GM12878 (cell line): Measurements from ENCODE around the gene NHLRC4. TPM values are rescaled to one million over a fixed set of nuclear protein-coding genes. Genes with fewer than 3 reads are reported as not detected.
A peak's percentile ranks its signal among the peaks of the same experiment; 100 is the strongest.

ENCODE experiments used
- ATAC-seq: fragments of 200-7000 bp; cut with Tn5 transposase; 3 replicates; pipeline ENCODE4 v1.9.1; 2020; ENCODE audit warnings: mild to moderate bottlenecking, moderate library complexity
- BruUV-seq: library from RNA; stranded (reverse); fragments of 400-500 nt; replicated peaks from 2 replicates; lab custom pipeline; 2021; lab: Mats Ljungman, UMichigan
- CTCF ChIA-PET: fragments of 300-600 bp; sonication (Branson Sonifier 250); formaldehyde crosslinking; extraction: SDS; loops from one replicate; lab custom pipeline; 2021; ENCODE audit warnings: inconsistent platforms; lab: Yijun Ruan, JAX
- POLR2A ChIA-PET: fragments of 350-600 bp; formaldehyde crosslinking; extraction: SDS; loops from one replicate; lab custom pipeline; 2021; ENCODE audit warnings: inconsistent platforms; lab: Charles Lee
- RAD21 ChIA-PET: fragments of 300-600 bp; sonication (Branson Sonifier 250); formaldehyde crosslinking; loops from one replicate; lab custom pipeline; 2023; ENCODE audit warnings: antibody characterized with exemption; ENCODE audit not compliant: unreplicated experiment; lab: Charles Lee
- SMC1A ChIA-PET: fragments of 300-600 bp; sonication (Branson Sonifier 250); formaldehyde crosslinking; loops from one replicate; lab custom pipeline; 2023; ENCODE audit not compliant: unreplicated experiment, uncharacterized antibody; lab: Charles Lee
- DNase-seq: peaks from one replicate; pipeline ENCODE4 v3.0.0-alpha.2; 2011; ENCODE audit warnings: low read depth, low spot score
- FAIRE-seq: peaks from 3 replicates; lab custom pipeline; 2011; peaks lifted over from hg19 to GRCh38; lab: Jason Lieb, UNC
- H2AFZ ChIP-seq: 2 replicates; pipeline ENCODE4 v1.6.0; 2011; ENCODE audit warnings: low read depth, low read length, control low read depth; ENCODE audit not compliant: control insufficient read depth
- H3K27ac ChIP-seq: 2 replicates; pipeline ENCODE4 v1.5.1; 2011; ENCODE audit warnings: control low read depth; ENCODE audit not compliant: control insufficient read depth, insufficient read depth
- H3K27me3 ChIP-seq, 2 experiments: replicated peaks in 1 of 2; 2 replicates each; pipeline versions ENCODE4 v1.6.0 to v1.6.1; 2011; ENCODE audit warnings: low read length in 1 of 2; ENCODE audit not compliant: control insufficient read depth in 2 of 2, insufficient read depth in 2 of 2
- H3K36me3 ChIP-seq, 2 experiments: 2 replicates each; pipeline ENCODE4 v1.5.1; 2011; ENCODE audit warnings: low read length in 1 of 2; ENCODE audit not compliant: control insufficient read depth in 2 of 2, insufficient read depth in 2 of 2
- H3K4me1 ChIP-seq: 2 replicates; pipeline ENCODE4 v1.6.1; 2011; ENCODE audit warnings: mild to moderate bottlenecking, low read length, moderate library complexity, mixed read lengths; ENCODE audit not compliant: control insufficient read depth, insufficient read depth
- H3K4me2 ChIP-seq: 2 replicates; pipeline ENCODE4 v1.6.0; 2011; ENCODE audit warnings: control low read depth; ENCODE audit not compliant: control insufficient read depth, insufficient read depth
- H3K4me3 ChIP-seq: fragments of 200-600 bp; sonication (generic); 2 replicates; pipeline ENCODE4 v1.5.1; 2016
- H3K79me2 ChIP-seq: 2 replicates; pipeline ENCODE4 v1.6.0; 2011; ENCODE audit warnings: low read length; ENCODE audit not compliant: control insufficient read depth, insufficient read depth
- H3K9ac ChIP-seq: 2 replicates; pipeline ENCODE4 v1.8.0; 2011; ENCODE audit warnings: low read length, control low read depth, mixed read lengths; ENCODE audit not compliant: control insufficient read depth, insufficient read depth
- H3K9me3 ChIP-seq: replicated peaks from 3 replicates; pipeline ENCODE4 v1.5.1; 2011; ENCODE audit warnings: mild to moderate bottlenecking, low read length; ENCODE audit not compliant: control insufficient read depth, insufficient read depth
- H4K20me1 ChIP-seq: 2 replicates; pipeline ENCODE4 v1.6.0; 2011; ENCODE audit not compliant: control insufficient read depth, insufficient read depth
- BRCA1 ChIP-seq: IDR thresholded peaks from 2 replicates; pipeline ENCODE4 v1.6.1; 2011; ENCODE audit warnings: low read depth, low read length, improper control_type of control experiment
- HDAC6 ChIP-seq: fragments of 200-600 bp; sonication (generic); IDR thresholded peaks from one replicate; pipeline ENCODE4 v1.8.0; 2017; ENCODE audit warnings: antibody characterized with exemption; ENCODE audit not compliant: unreplicated experiment
- MTA2 ChIP-seq: fragments of 450-650 bp; IDR thresholded peaks from 2 replicates; pipeline ENCODE4 v1.6.1; 2016; ENCODE audit warnings: low read depth, mild to moderate bottlenecking, moderate library complexity
- POLR2A ChIP-seq: IDR thresholded peaks from 2 replicates; pipeline ENCODE4 v1.6.1; 2011; ENCODE audit warnings: low read depth, mild to moderate bottlenecking, low read length
- STAT3 ChIP-seq: IDR thresholded peaks from 2 replicates; pipeline ENCODE4 v1.6.1; 2011; ENCODE audit warnings: low read depth, low read length, improper control_type of control experiment
- SUZ12 ChIP-seq: fragments of 200-600 bp; sonication (generic); IDR thresholded peaks from one replicate; pipeline ENCODE4 v1.6.1; 2018; ENCODE audit warnings: antibody characterized with exemption, mild to moderate bottlenecking; ENCODE audit not compliant: unreplicated experiment
- whole genome bisulfite sequencing: methylation state at CpG from one replicate; pipeline ENCODE4 v1.1.6; 2016; ENCODE audit warnings: low lambda C conversion rate; ENCODE audit not compliant: insufficient replicate concordance, insufficient coverage; ENCODE audit errors: missing lambda C conversion rate; 5-methylcytosine and 5-hydroxymethylcytosine counted together
- in situ Hi-C: fragments of 300-500 bp; cut with MboI; formaldehyde crosslinking; loops from 9 replicates; pipeline ENCODE4 v1.14.3; 2018; ENCODE audit warnings: mixed read lengths
- intact Hi-C: fragments of 100-400 bp; cut with micrococcal nuclease; formaldehyde crosslinking; loops from one replicate; pipeline ENCODE4 v1.14.2; 2022; ENCODE audit not compliant: unreplicated experiment
- polyA plus RNA-seq, 11 experiments: library from polyadenylated mRNA; depleted of rRNA in 4 of 11; unstranded in 6 of 11; stranded (reverse) in 5 of 11; fragments of >200 nt; fragmentation: Nextera tagmentation in 4 of 11; fragmentation: Illumina TruSeq in 1 of 11; extraction: Ambion mirVana in 4 of 11; extraction: Trizol in 1 of 11; gene quantifications; 1 replicate in 1 of 11; 2 replicates in 10 of 11; pipeline versions ENCODE4 v1.2.1 to v1.2.3, GENCODE V29; 2011 to 2016; ENCODE audit warnings: inconsistent platforms in 2 of 11, missing spikeins in 2 of 11, low read depth in 1 of 11
- total RNA-seq, 4 experiments: library from RNA; depleted of rRNA in 3 of 4; stranded (reverse); fragments of >200 nt in 3 of 4; fragmentation: Illumina TruSeq in 1 of 4; extraction: Trizol in 1 of 4; gene quantifications; 2 replicates each; pipeline versions ENCODE4 v1.2.1 to v1.2.3, GENCODE V29; 2013 to 2021
- TF ChIP-seq, protein P1 (sequence below): fragments of 450-650 bp; IDR thresholded peaks from 2 replicates; pipeline ENCODE4 v1.6.1; 2017; ENCODE audit warnings: antibody characterized with exemption, mild to moderate bottlenecking, moderate library complexity
- TF ChIP-seq, protein P2 (sequence below): IDR thresholded peaks from 2 replicates; pipeline ENCODE4 v1.6.1; 2012; ENCODE audit warnings: low read depth, low read length, improper control_type of control experiment

Gene NHLRC4
- total and polyA plus RNA-seq, 10 of the 15 experiments (the other 5 are each of a cell fraction or from before 2014, with no cell fraction given): 0.07 to 1.1 (median 0.57) TPM; not detected in 3

DNA sequence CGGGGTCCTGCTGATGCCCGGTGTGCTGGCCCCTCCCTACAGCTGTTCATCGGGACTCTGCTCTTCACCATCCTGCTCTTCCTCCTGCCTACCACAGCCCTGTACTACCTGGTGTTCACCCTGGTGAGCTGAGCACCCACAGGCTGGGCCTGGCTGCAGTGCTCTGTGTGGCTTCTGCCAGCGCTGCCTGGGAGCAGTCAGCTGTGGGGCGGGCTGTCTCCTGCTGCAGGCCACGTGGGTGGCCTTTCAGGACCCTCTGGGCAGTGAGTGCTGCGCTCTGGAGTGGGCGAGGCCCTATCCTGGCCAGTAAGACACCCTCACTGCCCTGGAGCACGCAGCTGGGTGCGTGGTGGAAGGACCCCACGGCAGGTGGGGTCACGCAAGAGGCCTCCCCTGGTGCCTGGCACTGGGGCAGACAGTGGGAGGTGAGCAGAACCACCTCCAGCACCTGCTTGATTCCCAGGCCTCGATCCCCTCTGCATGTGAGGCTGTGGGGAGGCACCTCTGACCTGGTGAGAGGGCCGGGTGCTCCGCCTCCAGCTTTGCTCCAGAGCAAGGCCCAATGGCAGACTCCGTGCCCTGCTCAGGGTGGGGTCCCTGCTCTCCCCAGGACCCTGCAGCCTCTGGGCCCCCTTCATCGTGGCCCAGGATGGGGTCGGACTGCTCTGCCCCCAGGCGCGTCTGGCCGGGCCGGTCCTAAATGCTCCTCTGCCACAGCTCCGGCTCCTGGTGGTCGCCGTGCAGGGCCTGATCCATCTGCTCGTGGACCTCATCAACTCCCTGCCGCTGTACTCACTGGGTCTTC, 13.5 kb downstream of the NHLRC4 start (continued):
- TF ChIP-seq, protein P1, sequence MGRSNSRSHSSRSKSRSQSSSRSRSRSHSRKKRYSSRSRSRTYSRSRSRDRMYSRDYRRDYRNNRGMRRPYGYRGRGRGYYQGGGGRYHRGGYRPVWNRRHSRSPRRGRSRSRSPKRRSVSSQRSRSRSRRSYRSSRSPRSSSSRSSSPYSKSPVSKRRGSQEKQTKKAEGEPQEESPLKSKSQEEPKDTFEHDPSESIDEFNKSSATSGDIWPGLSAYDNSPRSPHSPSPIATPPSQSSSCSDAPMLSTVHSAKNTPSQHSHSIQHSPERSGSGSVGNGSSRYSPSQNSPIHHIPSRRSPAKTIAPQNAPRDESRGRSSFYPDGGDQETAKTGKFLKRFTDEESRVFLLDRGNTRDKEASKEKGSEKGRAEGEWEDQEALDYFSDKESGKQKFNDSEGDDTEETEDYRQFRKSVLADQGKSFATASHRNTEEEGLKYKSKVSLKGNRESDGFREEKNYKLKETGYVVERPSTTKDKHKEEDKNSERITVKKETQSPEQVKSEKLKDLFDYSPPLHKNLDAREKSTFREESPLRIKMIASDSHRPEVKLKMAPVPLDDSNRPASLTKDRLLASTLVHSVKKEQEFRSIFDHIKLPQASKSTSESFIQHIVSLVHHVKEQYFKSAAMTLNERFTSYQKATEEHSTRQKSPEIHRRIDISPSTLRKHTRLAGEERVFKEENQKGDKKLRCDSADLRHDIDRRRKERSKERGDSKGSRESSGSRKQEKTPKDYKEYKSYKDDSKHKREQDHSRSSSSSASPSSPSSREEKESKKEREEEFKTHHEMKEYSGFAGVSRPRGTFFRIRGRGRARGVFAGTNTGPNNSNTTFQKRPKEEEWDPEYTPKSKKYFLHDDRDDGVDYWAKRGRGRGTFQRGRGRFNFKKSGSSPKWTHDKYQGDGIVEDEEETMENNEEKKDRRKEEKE: no peak
- no peak for TF ChIP-seq SUZ12
- no peak for TF ChIP-seq BRCA1
- TF ChIP-seq MTA2: no peak
- TF ChIP-seq, protein P2, sequence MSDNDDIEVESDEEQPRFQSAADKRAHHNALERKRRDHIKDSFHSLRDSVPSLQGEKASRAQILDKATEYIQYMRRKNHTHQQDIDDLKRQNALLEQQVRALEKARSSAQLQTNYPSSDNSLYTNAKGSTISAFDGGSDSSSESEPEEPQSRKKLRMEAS: no peak
- TF ChIP-seq STAT3: no peak

DNA sequence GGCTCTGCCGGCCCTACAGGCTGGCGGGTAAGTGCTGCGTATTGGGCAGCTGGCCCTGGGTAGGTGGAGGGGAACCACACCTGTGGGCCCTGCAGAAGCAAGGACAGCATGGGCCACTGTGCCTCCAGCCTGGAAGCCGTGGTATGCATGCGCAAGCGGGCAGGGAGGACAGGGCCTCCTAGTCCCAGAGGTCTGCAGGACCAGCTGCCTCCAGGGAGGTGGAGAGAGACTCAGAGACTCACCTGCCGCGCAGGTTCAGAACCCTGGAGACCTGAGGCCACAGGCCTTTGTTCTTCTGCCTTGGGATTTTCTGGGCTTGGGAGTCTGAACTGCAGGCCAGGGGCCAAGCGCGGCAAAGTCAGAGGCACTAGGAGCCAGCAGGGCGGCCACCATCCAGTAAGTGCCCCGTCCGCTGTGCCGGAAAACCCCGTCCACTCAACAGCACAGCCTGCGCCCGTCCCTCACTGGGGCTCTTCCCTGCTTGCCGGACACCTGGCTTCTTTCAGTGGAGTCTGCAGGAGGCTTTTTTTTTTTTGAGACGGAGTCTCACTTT, 14.2 kb downstream of the NHLRC4 start:
- DNase-seq: no peak
- Histone ChIP-seq H3K4me3 (no peak overlapping the region), H3K4me1 (no peaks in the 10 kb centered on the region), H3K36me3 (no peaks in the 10 kb centered on the region), H3K27me3 (no peaks in the 10 kb centered on the region), H3K27ac (no peak overlapping the region), H2AFZ (no peak overlapping the region), H3K4me2 (no peak overlapping the region), H3K9me3 (no peaks in the 10 kb centered on the region), H4K20me1 (no peaks in the 10 kb centered on the region), H3K79me2 (no peaks in the 10 kb centered on the region), H3K9ac (no peak overlapping the region)
- CTCF ChIA-PET: interaction anchor here (1.1 to 2.0 kb wide), 2 partner anchors 9 to 28 kb away, joined by 3 to 4 read pairs; no protein-coding TSS in a partner anchor
- intact Hi-C loops (no loop called here), in situ Hi-C loops (no loop called here)
- FAIRE-seq: no peak
- RAD21 ChIA-PET: no interaction called here
- ATAC-seq: no peak
- BruUV-seq: no TSS peak
- POLR2A ChIA-PET: no interaction called here
- TF ChIP-seq HDAC6: no peak
- TF ChIP-seq POLR2A: peak; percentile 36; the same call in 1 of the 2 replicates
- 94% methylated on average over 19 of the region's 19 CpGs for WGBS
- SMC1A ChIA-PET: no interaction called here
